Breast epithelium (tissue), 3 donors: Measurements from ENCODE around the gene CTCF.

Experiments used
- POLR2A ChIP-seq: fragments of 450-650 bp; IDR thresholded peaks from one replicate; pipeline ENCODE4 v1.6.1; 2016; ENCODE audit warnings: antibody characterized with exemption, mild to moderate bottlenecking, moderate library complexity
- POLR2AphosphoS5 ChIP-seq, 3 donors: sonication (generic); formaldehyde crosslinking; IDR thresholded peaks; one replicate each; pipeline ENCODE4 v1.6.1; 2017; ENCODE audit warnings: antibody characterized with exemption in 3 of 3

GRCh38 chr16:67546091-67546501 is 16.2 kb upstream of the CTCF start:
- no peak for TF ChIP-seq POLR2A
- TF ChIP-seq POLR2AphosphoS5 (IDR thresholded peaks at IDR 0.05) = no peak
